HS-27A (cell line): ENCODE measurements around the gene ANO5.
"Not testable (repeated sequence)": the region's sequence is repeated elsewhere in the genome, so short reads cannot be mapped to it uniquely, and the experiment has no call there.

ENCODE experiments used
- DNase-seq: peaks from one replicate; pipeline ENCODE4 v3.0.0-alpha.2; 2012; ENCODE audit warnings: low read depth, missing footprints

Gene ANO5

GRCh38 chr11:22199243-22199642 is 6.4 kb downstream of the ANO5 start:
- DNase-seq, result no peak

GRCh38 chr11:22203281-22203680 is 10.4 kb downstream of the ANO5 start:
- no peak for DNase-seq

- no peak for DNase-seq
Measured at GRCh38 chr11:22207162-22207561, 14.3 kb downstream of the ANO5 start.

GRCh38 chr11:22208151-22208858 is 15.4 kb downstream of the ANO5 start:
- DNase-seq, result no peak

GRCh38 chr11:22216940-22217339 is 24.1 kb downstream of the ANO5 start:
- DNase-seq, result no peak

- DNase-seq, result no peak
Measured at GRCh38 chr11:22221143-22221542, 28.3 kb downstream of the ANO5 start.

GRCh38 chr11:22225190-22225589 is 32.3 kb downstream of the ANO5 start:
- no peak for DNase-seq

GRCh38 chr11:22234743-22235142 is 41.9 kb downstream of the ANO5 start:
- no peak for DNase-seq

- peak; percentile 5 for DNase-seq
Measured at GRCh38 chr11:22244986-22245592, 52.2 kb downstream of the ANO5 start.

- no peak for DNase-seq
Measured at GRCh38 chr11:22246992-22247391, 54.1 kb downstream of the ANO5 start.

GRCh38 chr11:22249871-22250270 is 57.0 kb downstream of the ANO5 start:
- no peak for DNase-seq

- no peak for DNase-seq
Measured at GRCh38 chr11:22256876-22257275, 64.0 kb downstream of the ANO5 start.

GRCh38 chr11:22263613-22264012 is 70.7 kb downstream of the ANO5 start:
- DNase-seq, result no peak

GRCh38 chr11:22268983-22269624 is 76.2 kb downstream of the ANO5 start:
- DNase-seq, result not testable (repeated sequence)

GRCh38 chr11:22273781-22274180 is 80.9 kb downstream of the ANO5 start:
- no peak for DNase-seq

GRCh38 chr11:22275600-22275999 is 82.7 kb downstream of the ANO5 start:
- no peak for DNase-seq

- DNase-seq, result no peak
Measured at GRCh38 chr11:22276535-22276934, 83.7 kb downstream of the ANO5 start.

- not testable (repeated sequence) for DNase-seq
Measured at GRCh38 chr11:22284991-22285390, 92.1 kb downstream of the ANO5 start.

GRCh38 chr11:22302368-22302767 is 109.5 kb downstream of the ANO5 start:
- no peak for DNase-seq

- DNase-seq, result no peak
Measured at GRCh38 chr11:22304337-22304961, 111.6 kb downstream of the ANO5 start.

- DNase-seq, result no peak
Measured at GRCh38 chr11:22317656-22318055, 124.8 kb downstream of the ANO5 start.

- no peak for DNase-seq
Measured at GRCh38 chr11:22331771-22332170, 138.9 kb downstream of the ANO5 start.
